K562 (cell line): ENCODE results near the gene SMAD3. TPM values are rescaled to one million over a fixed set of nuclear protein-coding genes. Genes with fewer than 3 reads are reported as not detected.

Experiments used
- DMBX1 ChIP-seq: fragments of 250-450 bp; sonication (Bioruptor Pico); IDR thresholded peaks from 2 replicates; pipeline ENCODE4 v1.8.0; 2022; ENCODE audit warnings: inconsistent platforms, mild to moderate bottlenecking, moderate library complexity, borderline replicate concordance
- MTA1 ChIP-seq: fragments of 450-650 bp; IDR thresholded peaks from 2 replicates; pipeline ENCODE4 v1.6.1; 2017; ENCODE audit warnings: borderline replicate concordance
- NFYB ChIP-seq: IDR thresholded peaks from 2 replicates; pipeline ENCODE4 v1.6.1; 2011; ENCODE audit warnings: mild to moderate bottlenecking, moderate library complexity; ENCODE audit not compliant: insufficient read length; ENCODE audit errors: extremely low read depth
- PHB ChIP-seq: fragments of 250-450 bp; sonication (Bioruptor Pico); IDR thresholded peaks from 2 replicates; pipeline ENCODE4 v1.5.0; 2021
- TCFL5 ChIP-seq: fragments of 250-450 bp; sonication (Bioruptor Pico); conservative IDR thresholded peaks from 2 replicates; pipeline ENCODE4 v1.6.1; 2021; ENCODE audit warnings: mild to moderate bottlenecking, moderate library complexity, matching md5 sums
- ZFP36 ChIP-seq: fragments of 150-350 bp; IDR thresholded peaks from 2 replicates; pipeline ENCODE4 v1.6.1; 2018; ENCODE audit warnings: low read length, low read depth; ENCODE audit not compliant: partially characterized antibody
- ZNF507 ChIP-seq: conservative IDR thresholded peaks from 2 replicates; pipeline ENCODE4 v1.6.1; 2017; ENCODE audit warnings: missing genetic modification characterization, missing compliant biosample characterization
- ZNF589 ChIP-seq: fragments of 200-800 bp; sonication (Bioruptor generic); IDR thresholded peaks from 2 replicates; pipeline ENCODE4 v1.6.1; 2016; ENCODE audit warnings: low read depth, missing genetic modification characterization, missing compliant biosample characterization
- ZNF695 ChIP-seq: fragments of 450-650 bp; formaldehyde crosslinking; IDR thresholded peaks from 2 replicates; pipeline ENCODE4 v1.4.0; 2020; ENCODE audit warnings: mild to moderate bottlenecking, moderate library complexity
- ZNF780A ChIP-seq: fragments of 250-450 bp; sonication (Bioruptor Pico); IDR thresholded peaks from 2 replicates; pipeline ENCODE4 v1.5.0; 2021; ENCODE audit warnings: mild to moderate bottlenecking
- polyA plus RNA-seq, 8 experiments: library from polyadenylated mRNA; depleted of rRNA in 4 of 8; stranded (reverse) in 5 of 8; unstranded in 3 of 8; fragments of >200 nt; fragmentation: Nextera tagmentation in 2 of 8; fragmentation: Illumina TruSeq in 1 of 8; extraction: Ambion mirVana in 2 of 8; extraction: Trizol in 1 of 8; gene quantifications; 2 replicates each; pipeline versions ENCODE4 v1.2.1 to v1.2.3, GENCODE V29; 2011 to 2014; ENCODE audit warnings: inconsistent platforms in 1 of 8, missing spikeins in 1 of 8
- total RNA-seq, 7 experiments: library from RNA; depleted of rRNA in 6 of 7; stranded (reverse); fragments of >200 nt in 6 of 7; fragmentation: Illumina TruSeq in 2 of 7; extraction: Trizol in 2 of 7; gene quantifications; 2 replicates each; pipeline versions ENCODE4 v1.2.1 to v1.2.3, GENCODE V29; 2011 to 2021; ENCODE audit warnings: low replicate concordance in 1 of 7
- TF ChIP-seq, protein P1 (sequence below): fragments of 250-450 bp; sonication (Bioruptor Pico); IDR thresholded peaks from 2 replicates; pipeline ENCODE4 v1.5.0; 2022; ENCODE audit warnings: mild to moderate bottlenecking
- TF ChIP-seq, protein P2 (sequence below): fragments of 250-450 bp; sonication (Bioruptor Pico); IDR thresholded peaks from 2 replicates; pipeline ENCODE4 v1.4.0; 2020; ENCODE audit warnings: mild to moderate bottlenecking, moderate library complexity
- TF ChIP-seq, protein P3 (sequence below): conservative IDR thresholded peaks from 2 replicates; pipeline ENCODE4 v1.6.1; 2011; ENCODE audit warnings: low read depth, mild to moderate bottlenecking, low read length; ENCODE audit not compliant: control insufficient read depth
- TF ChIP-seq, protein P4 (sequence below): sonication (generic); formaldehyde crosslinking; IDR thresholded peaks from 2 replicates; pipeline ENCODE4 v1.8.1; 2023; ENCODE audit warnings: mild to moderate bottlenecking, missing genetic modification reagents
- TF ChIP-seq, protein P5 (sequence below): sonication (generic); formaldehyde crosslinking; IDR thresholded peaks from 2 replicates; pipeline ENCODE4 v1.8.0; 2022; ENCODE audit warnings: missing genetic modification reagents, mild to moderate bottlenecking, borderline replicate concordance
- TF ChIP-seq, protein P6 (sequence below): fragments of 250-450 bp; sonication (Bioruptor Pico); IDR thresholded peaks from 2 replicates; pipeline ENCODE4 v1.5.0; 2020; ENCODE audit warnings: mild to moderate bottlenecking

Gene SMAD3
- total and polyA plus RNA-seq, 9 of the 15 experiments (the other 6 are each of a cell fraction or from before 2014, with no cell fraction given), result 4.3 to 39.2 (median 11.1) TPM

DNA sequence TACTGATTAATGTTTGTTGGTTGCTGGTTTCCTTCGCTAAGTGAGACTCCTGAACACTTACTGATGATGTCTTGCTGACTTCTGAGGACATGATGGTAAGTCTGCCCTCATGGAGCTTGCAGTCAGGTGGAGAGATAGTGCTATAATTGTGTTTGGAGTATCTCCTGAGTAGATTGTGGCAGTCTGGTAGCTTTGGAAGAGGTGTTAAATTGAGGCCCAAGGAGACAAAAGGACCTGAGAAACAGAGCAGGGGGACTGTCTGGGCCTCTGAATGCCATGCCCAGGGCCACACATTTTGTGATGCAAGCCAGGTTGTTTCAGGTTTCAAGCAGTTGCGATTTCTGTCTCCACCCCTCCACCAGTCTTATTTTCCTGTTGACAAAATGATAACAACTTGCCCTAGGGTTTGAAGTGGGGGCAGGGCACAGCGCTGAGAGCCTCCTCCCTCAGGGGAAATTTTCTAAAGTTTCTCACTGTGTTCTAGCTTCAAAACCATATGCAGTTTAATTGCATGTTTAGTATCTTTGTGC is 16.7 kb downstream of the SMAD3 start (continued):
- TF ChIP-seq, protein P1, sequence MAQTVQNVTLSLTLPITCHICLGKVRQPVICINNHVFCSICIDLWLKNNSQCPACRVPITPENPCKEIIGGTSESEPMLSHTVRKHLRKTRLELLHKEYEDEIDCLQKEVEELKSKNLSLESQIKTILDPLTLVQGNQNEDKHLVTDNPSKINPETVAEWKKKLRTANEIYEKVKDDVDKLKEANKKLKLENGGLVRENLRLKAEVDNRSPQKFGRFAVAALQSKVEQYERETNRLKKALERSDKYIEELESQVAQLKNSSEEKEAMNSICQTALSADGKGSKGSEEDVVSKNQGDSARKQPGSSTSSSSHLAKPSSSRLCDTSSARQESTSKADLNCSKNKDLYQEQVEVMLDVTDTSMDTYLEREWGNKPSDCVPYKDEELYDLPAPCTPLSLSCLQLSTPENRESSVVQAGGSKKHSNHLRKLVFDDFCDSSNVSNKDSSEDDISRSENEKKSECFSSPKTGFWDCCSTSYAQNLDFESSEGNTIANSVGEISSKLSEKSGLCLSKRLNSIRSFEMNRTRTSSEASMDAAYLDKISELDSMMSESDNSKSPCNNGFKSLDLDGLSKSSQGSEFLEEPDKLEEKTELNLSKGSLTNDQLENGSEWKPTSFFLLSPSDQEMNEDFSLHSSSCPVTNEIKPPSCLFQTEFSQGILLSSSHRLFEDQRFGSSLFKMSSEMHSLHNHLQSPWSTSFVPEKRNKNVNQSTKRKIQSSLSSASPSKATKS, result no peak
- TF ChIP-seq, protein P2, sequence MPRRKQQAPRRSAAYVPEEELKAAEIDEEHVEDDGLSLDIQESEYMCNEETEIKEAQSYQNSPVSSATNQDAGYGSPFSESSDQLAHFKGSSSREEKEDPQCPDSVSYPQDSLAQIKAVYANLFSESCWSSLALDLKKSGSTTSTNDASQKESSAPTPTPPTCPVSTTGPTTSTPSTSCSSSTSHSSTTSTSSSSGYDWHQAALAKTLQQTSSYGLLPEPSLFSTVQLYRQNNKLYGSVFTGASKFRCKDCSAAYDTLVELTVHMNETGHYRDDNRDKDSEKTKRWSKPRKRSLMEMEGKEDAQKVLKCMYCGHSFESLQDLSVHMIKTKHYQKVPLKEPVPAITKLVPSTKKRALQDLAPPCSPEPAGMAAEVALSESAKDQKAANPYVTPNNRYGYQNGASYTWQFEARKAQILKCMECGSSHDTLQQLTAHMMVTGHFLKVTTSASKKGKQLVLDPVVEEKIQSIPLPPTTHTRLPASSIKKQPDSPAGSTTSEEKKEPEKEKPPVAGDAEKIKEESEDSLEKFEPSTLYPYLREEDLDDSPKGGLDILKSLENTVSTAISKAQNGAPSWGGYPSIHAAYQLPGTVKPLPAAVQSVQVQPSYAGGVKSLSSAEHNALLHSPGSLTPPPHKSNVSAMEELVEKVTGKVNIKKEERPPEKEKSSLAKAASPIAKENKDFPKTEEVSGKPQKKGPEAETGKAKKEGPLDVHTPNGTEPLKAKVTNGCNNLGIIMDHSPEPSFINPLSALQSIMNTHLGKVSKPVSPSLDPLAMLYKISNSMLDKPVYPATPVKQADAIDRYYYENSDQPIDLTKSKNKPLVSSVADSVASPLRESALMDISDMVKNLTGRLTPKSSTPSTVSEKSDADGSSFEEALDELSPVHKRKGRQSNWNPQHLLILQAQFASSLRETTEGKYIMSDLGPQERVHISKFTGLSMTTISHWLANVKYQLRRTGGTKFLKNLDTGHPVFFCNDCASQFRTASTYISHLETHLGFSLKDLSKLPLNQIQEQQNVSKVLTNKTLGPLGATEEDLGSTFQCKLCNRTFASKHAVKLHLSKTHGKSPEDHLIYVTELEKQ, result no peak
- TF ChIP-seq DMBX1 (CRISPR knock-in tag) (peak; percentile 69; the same call in 1 of the 2 replicates), ZNF589 (CRISPR knock-in tag) (no peak), TCFL5 (no peak), PHB (no peak), MTA1 (no peak), ZNF780A (CRISPR knock-in tag) (no peak), ZFP36 (no peak), NFYB (no peak), ZNF507 (no peak), ZNF695 (no peak)
- TF ChIP-seq, protein P3, sequence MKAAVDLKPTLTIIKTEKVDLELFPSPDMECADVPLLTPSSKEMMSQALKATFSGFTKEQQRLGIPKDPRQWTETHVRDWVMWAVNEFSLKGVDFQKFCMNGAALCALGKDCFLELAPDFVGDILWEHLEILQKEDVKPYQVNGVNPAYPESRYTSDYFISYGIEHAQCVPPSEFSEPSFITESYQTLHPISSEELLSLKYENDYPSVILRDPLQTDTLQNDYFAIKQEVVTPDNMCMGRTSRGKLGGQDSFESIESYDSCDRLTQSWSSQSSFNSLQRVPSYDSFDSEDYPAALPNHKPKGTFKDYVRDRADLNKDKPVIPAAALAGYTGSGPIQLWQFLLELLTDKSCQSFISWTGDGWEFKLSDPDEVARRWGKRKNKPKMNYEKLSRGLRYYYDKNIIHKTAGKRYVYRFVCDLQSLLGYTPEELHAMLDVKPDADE, result no peak
- TF ChIP-seq, protein P4, sequence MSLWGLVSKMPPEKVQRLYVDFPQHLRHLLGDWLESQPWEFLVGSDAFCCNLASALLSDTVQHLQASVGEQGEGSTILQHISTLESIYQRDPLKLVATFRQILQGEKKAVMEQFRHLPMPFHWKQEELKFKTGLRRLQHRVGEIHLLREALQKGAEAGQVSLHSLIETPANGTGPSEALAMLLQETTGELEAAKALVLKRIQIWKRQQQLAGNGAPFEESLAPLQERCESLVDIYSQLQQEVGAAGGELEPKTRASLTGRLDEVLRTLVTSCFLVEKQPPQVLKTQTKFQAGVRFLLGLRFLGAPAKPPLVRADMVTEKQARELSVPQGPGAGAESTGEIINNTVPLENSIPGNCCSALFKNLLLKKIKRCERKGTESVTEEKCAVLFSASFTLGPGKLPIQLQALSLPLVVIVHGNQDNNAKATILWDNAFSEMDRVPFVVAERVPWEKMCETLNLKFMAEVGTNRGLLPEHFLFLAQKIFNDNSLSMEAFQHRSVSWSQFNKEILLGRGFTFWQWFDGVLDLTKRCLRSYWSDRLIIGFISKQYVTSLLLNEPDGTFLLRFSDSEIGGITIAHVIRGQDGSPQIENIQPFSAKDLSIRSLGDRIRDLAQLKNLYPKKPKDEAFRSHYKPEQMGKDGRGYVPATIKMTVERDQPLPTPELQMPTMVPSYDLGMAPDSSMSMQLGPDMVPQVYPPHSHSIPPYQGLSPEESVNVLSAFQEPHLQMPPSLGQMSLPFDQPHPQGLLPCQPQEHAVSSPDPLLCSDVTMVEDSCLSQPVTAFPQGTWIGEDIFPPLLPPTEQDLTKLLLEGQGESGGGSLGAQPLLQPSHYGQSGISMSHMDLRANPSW (CRISPR knock-in tag), result no peak
- TF ChIP-seq, protein P5, sequence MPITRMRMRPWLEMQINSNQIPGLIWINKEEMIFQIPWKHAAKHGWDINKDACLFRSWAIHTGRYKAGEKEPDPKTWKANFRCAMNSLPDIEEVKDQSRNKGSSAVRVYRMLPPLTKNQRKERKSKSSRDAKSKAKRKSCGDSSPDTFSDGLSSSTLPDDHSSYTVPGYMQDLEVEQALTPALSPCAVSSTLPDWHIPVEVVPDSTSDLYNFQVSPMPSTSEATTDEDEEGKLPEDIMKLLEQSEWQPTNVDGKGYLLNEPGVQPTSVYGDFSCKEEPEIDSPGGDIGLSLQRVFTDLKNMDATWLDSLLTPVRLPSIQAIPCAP, result no peak
- TF ChIP-seq, protein P6, sequence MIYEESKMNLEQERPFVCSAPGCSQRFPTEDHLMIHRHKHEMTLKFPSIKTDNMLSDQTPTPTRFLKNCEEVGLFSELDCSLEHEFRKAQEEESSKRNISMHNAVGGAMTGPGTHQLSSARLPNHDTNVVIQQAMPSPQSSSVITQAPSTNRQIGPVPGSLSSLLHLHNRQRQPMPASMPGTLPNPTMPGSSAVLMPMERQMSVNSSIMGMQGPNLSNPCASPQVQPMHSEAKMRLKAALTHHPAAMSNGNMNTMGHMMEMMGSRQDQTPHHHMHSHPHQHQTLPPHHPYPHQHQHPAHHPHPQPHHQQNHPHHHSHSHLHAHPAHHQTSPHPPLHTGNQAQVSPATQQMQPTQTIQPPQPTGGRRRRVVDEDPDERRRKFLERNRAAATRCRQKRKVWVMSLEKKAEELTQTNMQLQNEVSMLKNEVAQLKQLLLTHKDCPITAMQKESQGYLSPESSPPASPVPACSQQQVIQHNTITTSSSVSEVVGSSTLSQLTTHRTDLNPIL, result no peak
